ENCODE measurements around the gene GET4.
"Not testable (repeated sequence)": the region's sequence is repeated elsewhere in the genome, so short reads cannot be mapped to it uniquely, and the experiment has no call there.

The GET4 gene

DNA sequence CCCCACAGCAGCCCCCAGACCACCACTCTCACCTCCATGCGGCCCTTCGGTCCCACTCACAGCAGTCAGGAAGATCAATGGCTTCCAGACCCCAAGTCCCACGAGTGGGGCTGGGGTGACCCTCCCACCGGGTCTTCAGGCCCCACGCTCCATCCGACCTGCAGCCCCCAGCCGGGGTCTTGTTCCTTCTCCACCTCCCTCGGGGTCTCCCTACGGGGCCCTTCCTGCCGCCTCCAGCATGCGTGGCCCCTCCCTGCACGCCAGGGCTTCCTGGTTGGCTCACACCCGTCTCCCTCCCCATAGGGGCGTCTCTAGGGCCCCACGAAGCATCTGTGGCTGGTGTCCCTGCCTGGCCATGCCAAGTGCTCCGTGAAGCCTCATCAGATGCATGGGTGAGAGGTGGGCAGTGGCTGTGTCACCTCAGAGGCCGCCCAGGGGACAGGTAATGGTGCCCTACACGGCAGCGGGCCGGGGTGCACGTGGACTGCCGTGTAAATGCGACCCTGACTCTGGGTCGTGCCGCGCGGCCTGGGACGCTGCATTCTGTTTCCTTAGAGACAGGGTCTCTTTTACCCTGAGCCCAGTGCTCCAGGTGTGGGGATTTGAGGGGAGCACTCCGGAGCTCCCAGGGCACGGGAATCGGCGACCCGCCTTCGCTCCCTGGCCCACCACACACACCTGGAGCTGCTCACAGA, 58.3 kb downstream of the GET4 start:
- no peak overlapping the region for H3K4me3 ChIP-seq (ENCODE audit: low read length)

DNA sequence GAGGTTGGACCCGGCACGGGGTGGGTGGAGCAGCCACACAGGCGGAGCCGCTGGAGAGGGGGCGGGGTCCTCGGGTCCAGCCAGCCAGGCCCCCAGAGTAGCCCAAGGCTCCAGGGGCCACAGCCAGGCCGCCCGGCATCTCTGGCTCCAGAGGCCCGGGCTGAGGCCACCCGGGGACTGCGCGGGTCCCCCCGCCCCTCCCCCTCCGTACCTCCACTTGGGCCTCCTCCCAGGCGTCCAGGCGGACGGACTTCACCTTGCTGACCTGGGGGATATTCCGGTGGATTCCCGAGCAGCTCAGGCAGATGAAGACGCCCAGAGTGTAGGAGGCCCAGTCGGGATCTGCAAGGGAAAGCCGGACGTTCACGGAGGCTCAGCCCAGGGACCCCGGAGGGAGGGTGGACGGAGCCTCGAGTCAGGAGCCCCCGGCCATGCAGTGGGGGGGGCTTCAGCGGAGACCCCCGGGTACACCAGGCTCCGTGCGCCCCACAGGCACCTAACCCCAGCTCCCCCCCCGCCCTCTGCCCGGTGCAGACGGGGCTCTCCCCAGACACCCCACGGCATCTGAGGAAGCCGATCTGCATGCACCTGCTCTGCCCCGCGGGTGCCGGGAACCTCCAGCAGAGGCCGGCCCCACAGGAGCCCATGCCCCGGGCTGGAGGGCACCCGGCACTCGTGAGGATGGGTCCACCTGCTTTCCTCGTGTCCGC, 59.0 kb downstream of the GET4 start:
- no peak for DNase-seq (ENCODE audit: low read depth, low spot score)
- no peak overlapping the region for H3K4me3 ChIP-seq (ENCODE audit: low read length)

More for the DNA sequence above, 58.3 kb downstream of the GET4 start:
- no peak for DNase-seq (ENCODE audit: low read depth, low spot score)

DNA sequence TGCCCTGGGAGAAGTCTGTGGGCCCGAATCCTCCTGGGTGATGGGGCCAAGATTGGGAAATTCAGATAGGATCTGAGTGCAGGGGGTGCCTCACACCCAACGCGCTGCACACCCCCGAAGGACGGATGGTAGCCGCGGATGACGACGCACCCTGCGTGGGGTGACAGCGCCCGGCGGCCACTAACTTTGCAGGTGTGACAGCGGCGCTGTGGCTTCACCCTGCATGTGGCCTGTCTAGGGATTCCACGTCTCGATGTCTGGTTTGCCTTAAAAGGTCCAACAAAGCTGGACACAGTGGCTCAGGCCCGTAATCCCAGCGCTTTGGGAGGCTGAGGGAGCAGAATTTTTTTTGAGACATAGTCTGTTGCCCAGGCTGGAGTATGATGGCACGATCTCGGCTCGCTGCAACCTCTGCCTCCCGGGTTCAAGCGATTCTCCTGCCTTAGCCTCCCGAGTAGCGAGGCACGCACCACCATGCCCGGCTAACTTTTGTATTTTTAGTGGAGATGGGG, 59.6 kb downstream of the GET4 start:
- DNase-seq (ENCODE audit: low read depth, low spot score) = no peak
- H3K4me3 ChIP-seq (ENCODE audit: low read length) = no peak overlapping the region

DNA sequence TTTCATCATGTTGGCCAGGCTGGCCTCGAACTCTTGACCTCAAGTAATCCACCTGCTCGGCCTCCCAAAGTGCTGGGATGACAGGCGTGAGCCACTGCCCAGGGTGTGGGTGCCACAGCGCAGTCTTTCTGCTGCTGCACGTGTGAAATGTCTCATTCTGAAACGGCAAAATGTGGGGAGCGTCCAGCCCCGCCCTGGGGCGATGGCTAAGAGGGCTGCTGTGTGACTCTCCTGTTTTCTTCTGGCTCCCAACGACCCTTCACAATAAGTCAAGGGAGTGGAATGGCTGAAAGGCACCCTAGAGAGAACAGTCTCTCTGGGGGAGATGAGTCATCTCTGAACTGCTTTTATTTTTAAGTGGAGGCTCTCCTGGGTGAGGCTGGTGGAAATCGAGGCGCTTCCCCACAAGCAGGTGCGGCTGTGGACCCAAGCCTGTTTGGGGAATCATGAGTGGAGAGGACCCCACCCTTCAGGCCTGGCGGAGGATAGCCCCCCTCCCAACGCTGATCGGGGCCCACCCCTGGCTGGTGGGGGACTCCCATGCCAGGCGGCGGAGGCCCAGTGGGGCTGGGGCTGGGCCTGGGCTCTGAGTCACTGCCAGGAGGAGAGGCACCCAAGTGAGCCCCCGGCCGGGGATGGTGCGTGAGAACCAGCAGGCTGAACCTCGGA, 60.2 kb downstream of the GET4 start:
- H3K4me3 ChIP-seq (ENCODE audit: low read length) = no peak overlapping the region
- DNase-seq (ENCODE audit: low read depth, low spot score) = no peak

DNA sequence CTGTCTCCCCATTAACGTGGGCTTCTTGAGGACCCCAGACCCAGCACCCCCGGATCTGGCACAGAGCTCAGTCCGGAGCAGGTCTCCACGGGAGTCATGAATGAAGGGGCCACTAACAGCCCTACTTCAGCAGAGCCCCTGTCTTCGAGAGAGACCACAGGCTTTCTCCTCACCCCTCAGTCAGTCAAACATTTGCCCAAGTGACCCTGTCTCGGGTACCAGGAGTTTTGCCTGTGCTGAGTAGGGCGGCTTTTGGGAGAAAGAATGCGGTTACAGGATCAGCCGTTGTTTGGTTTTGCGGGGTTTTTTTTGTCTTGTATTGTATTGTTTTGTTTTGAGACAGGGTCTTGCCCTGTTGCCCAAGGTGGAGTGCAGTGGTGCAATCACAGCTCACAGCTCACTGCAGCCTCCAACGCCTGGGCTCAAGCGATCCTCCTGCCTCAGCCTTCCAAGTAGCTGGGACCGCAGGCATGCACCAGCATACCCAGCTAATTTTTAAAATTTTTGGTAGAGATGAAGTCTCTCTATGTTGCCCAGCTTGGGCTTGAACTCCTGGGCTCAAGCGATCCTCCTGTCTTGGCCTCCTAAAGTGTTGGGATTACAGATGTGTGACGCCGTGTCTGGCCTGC, 61.6 kb downstream of the GET4 start:
- no peak overlapping the region for H3K4me3 ChIP-seq (ENCODE audit: low read length)
- DNase-seq (ENCODE audit: low read depth, low spot score) = no peak

DNA sequence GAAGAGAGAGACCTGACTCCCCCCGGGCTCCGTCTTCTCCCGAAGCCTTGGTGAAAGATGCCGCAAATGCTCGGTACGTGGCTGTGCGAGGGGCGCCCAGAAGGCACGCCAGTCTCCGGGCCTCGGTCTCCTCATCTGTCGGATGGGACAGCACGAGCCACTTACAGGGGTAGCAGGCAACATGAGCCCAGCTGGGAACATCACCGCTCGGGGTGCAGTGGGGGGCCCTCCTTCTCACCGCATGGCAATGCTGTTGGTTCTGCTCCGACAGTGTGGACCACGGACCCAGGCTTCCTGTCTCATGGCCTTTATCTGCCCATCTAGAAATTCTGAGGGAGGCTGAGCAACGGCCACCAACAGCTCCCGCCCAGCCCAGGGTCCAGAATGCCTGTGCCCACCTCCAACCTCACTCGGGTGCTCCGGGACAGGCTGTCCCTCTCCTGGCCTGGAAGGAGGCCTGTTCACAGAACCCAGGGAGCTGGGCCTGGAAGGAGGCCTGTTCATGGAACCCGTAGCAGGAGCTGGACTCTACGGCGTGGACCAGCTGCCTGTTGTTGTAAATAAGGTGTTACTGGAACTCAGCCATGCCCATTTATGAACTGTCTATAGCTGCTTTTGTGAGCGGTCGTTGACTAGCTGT, 62.3 kb downstream of the GET4 start:
- H3K4me3 ChIP-seq (ENCODE audit: low read length) = no peak overlapping the region
- DNase-seq (ENCODE audit: low read depth, low spot score) = no peak

DNA sequence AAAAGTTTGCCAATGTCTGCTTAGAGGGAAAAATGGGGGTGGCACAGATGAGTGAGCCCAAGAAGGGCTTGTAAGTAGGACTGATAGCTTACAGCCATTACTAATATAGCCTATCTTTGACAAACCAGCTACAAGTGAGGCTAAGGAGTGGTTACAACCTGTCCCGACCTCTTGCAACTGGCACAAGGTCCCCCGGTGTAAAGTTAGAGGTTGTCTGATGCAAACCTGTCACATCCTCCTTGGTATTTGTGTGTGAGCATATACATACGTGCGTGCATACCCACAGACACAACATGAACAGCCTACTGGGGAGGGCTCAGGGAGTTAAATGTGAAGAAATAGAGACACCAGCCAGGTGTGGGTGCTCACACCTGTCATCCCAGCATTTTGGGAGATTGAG, 63.5 kb downstream of the GET4 start:
- DNase-seq (ENCODE audit: low read depth, low spot score) = no peak
- H3K4me3 ChIP-seq (ENCODE audit: low read length) = no peak overlapping the region

DNA sequence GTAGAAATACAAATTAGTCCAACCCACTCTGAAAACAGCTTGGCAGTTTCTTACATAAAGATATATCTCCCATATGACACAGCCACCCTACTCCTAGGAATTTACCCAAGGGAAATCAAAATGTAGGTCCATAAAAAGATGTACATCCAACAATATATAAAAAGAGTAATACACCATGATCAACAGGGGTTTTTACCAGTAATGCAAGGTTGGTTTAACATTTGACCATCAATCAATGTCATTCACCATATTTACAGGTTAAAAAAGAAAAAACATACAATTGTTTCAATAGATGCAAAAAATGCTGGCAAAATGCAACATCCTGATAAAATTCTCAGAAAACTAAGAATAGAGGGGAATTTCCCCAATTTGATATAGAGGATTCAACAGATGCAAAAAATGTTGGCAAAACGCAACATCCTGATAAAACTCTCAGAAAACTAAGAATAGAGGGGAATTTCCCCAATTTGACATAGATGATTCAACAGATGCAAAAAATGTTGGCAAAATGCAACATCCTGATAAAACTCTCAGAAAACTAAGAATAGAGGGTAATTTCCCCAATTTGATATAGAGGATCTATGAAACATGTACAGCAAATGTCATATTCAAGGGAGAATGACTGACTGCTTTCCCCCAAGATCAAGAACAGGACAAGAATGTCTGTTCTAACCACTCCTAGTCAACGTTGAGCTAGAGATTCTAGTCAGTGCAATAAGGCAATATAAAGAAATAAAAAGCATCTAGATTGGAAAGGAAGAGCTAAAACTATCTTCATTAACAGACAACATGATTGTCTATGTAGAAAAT, 64.5 kb downstream of the GET4 start:
- DNase-seq (ENCODE audit: low read depth, low spot score) = no peak
- H3K4me3 ChIP-seq (ENCODE audit: low read length) = no peak overlapping the region

DNA sequence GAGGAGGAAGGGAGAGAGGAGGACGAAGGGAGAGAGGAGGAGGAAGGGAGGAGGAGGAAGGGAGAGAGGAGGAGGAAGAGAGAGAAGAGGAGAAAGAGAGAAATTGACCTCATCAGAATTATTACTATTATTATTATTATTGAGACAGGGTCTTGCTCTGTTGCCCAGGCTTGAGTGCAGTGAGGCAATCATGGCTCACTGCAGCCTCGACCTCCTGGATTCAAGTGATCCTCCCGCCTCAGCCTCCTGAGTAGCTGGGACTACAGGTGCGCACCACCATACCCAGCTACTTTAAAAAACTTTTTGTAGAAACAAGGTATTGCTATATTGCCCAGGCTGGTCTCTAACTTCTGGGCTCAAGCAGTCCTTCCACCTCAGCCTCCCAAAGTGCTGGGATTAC, 67.4 kb downstream of the GET4 start:
- DNase-seq (ENCODE audit: low read depth, low spot score); H3K4me3 ChIP-seq (ENCODE audit: low read length): not testable (repeated sequence)

DNA sequence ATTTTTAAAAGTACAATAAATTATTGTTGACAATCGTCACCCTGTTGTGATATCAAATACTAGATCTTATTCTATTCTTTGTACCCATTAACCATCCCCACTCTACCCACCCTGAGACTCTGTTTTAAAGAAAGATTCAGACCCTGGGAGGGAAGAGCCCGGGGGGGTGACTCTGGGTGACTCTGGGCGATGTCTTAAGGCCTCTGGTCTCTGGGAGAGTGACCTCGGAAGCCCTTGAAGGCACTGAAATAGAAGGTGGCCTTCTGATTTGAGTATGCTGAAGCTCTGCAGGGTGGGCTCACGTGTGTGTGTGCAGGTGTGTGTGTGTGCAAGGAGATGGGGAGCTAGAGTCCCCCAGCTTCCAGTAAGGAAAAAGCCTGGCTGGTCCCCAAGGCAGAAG, 68.4 kb downstream of the GET4 start:
- no peak overlapping the region for H3K4me3 ChIP-seq (ENCODE audit: low read length)
- DNase-seq (ENCODE audit: low read depth, low spot score) = no peak

DNA sequence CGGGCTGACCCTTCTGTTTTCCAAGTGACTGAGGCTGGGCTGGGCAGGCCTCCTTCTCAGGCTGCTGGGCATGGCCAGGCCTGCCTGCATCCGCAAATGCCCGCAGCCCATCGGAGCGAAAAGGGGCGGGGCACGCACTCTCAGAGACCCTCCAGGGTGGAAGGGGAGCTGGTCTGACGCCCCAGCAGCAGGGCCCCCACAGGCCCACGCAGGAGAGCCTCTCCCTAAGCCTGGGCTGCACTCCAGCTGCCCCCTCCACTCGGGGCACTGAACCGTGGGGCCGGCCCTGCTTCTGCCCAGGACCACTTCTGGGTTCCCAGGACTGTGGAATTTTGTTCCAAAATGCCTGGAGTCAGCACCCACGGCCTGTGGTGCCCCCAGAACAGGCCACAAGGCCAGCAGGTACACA, 68.8 kb downstream of the GET4 start:
- no peak for DNase-seq (ENCODE audit: low read depth, low spot score)
- no peak overlapping the region for H3K4me3 ChIP-seq (ENCODE audit: low read length)

DNA sequence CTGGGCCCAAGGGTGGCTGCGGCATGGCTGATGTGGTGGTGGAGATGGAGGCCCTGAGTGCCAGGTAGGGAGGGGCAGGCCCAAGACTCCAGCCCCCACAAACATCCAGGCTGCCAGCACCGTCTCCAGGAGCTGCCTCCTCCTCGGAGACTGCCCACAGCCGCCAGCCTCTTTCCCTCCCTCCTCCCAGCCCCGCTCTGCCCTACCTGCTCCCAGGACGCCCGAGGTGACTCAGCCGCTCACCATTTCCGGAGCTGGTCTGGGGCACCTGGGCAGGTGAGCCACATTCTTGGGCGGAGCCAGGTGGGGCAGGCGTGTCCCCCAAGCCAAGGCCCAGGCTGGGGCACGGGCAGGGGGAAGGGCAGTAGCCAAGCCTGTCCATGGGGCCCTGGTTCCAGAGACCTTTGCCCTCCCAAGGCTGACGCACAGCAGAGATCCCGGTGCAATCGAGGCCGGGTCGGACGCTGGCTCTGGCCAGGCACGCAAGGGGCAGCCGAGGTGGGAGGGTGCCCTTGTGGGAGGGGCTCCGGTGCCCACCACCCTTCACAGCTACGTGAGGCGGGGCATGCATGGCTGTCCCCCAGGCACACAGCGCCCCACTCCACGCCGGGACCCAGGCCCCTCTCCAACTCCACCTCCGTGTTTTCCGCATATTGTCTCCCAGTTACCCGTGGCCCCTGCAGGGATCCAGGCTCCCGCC, 69.4 kb downstream of the GET4 start:
- DNase-seq (ENCODE audit: low read depth, low spot score) = no peak
- no peak overlapping the region for H3K4me3 ChIP-seq (ENCODE audit: low read length)

All from Jurkat, Clone E6-1 (cell line).